GM19240 (cell line): ENCODE results near the gene BID.

Source experiments
- DNase-seq: peaks from one replicate; pipeline ENCODE4 v3.0.0; 2011; ENCODE audit warnings: low spot score; ENCODE audit not compliant: insufficient read length

The BID gene

GRCh38 chr22:17739196-17739975, 34.9 kb downstream of the BID start:
- no peak for DNase-seq

DNA sequence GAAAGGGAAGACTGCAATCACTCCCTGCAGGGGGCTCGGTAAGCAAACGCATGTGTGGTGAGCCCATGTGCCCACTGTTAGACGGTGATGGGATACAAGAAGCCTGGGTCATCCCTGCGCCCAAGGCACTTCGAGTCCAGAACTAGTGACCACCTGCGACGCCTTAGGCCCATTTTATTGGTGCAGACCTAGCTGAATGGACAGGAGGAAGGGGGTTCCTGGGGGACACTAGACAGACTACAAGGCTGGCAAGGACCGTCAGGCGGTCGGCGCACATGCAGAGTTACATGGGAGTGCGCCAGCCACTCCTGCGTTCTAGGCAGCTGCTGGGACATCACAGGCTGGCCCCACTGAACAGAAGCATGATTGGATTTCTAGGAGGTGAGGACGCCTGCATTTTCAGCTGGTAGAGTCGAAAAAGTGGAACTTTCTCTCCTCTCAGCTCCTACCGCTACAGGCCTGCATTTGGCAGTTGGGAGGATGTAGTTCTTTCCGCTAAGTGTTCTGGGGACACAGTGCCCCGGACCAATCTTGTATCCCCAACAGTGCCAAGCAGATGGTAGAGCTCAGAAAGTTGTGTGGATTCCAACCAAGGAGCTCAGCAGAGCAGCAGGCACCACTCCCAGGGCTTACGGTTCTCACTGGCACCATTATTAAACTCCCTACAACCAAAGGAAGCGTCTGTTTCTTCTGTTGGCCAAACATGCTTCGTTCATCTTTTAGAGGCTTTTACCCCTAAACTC, 35.7 kb downstream of the BID start:
- no peak for DNase-seq

DNA sequence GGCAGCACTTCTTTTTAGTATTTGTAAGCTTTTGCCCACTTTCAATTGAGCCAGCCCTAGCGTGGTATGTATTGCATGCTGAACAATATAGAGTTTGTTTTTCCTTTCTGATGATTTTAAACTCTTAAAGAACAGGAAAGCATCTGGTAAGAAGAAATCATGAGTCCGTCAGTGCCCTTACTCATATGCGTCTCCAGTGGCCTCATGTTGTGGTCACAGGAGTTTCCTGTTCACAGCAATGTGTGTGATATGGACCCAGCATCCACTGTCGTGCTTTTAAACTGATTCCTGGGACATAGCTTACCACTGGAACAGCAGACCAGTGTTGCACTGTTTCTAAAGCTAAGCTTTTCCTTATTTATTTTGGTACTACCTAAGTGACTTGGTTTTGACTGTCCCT, 40.1 kb downstream of the BID start:
- DNase-seq: no peak

- DNase-seq: no peak
Observed at GRCh38 chr22:17733466-17733865, 40.8 kb downstream of the BID start.

DNA sequence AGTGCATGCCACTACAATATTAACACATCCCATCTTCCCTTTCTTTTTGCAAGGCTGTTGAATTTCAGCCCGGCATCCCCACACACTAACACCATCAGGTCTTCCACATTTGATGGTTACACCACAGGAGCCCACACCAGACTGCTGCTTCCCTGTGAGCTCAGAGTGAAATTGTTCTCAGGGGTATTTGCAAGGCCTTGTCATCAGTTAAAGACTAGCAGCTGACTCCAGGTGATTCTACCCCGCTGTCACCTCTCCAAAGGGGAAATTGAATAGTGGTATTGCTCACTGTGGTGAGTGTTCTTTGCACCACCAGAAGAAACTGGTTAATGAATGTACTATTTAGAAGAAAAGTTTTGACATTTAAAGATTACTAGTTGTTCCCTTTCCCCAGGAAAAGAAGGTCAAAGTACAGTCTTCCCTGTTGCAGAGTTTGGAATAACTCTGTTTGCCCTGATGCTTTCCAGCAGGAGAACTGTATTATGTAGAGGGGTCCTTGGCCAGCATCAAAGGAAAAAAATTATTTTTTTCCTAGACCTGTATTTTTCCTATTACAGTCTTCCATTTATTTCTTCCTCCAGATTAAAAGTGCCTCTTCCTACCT, 41.9 kb downstream of the BID start:
- DNase-seq: no peak

GRCh38 chr22:17729561-17729960, 44.7 kb downstream of the BID start:
- no peak for DNase-seq

DNA sequence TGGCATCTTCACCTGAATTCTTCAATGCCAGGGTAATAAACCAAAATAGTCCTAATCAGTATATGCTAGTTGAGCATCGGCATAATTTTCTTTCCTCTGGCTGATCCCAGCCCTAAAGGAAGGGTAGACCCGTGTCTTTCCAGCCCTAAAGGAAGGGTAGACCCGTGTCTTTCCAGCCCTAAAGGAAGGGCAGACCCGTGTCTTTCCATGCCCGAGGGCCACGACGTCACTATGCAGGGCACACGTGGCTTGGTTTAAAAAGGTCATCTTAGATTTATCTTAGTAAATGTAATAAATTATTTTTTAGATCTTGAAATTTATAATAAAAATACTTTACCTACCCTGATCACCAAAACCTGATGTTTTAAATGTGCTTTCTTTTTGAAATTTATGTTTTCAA, 45.5 kb downstream of the BID start:
- no peak for DNase-seq

DNA sequence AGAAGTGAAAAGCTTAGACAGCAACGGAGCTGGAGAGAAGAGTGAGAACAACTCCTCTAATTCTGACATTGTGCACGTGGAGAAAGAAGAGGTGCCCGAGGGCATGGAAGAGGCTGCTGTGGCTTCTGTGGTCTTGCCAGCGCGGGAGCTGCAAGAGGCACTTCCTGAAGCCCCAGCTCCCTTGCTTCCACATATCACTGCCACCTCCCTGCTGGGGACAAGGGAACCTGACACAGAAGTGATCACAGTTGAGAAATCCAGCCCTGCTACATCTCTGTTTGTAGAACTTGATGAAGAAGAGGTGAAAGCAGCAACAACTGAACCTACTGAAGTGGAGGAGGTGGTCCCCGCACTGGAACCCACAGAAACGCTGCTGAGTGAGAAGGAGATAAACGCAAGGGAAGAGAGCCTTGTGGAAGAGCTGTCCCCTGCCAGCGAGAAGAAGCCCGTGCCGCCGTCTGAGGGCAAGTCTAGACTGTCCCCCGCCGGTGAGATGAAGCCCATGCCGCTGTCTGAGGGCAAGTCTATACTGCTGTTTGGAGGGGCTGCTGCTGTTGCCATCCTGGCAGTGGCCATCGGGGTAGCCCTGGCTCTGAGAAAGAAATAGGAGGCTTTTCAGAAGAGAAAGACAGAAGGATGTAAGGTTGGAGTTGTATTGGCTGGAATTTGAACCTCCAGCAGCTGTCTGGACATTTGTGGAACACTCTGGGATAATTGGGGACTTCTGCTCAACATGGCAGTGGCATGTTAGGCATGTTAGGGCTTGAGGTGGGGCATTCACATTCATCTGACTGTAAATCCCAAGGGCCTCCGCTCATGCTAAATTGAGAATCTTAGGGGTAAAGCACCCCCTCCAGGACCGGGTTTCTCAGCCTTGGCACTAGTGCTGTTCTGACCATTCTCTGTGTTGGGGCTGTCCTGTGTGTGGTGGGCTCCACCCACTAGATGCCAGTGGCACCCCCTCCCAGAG, 47.1 kb downstream of the BID start:
- DNase-seq: no peak

GRCh38 chr22:17726006-17726927, 48.0 kb downstream of the BID start:
- no peak for DNase-seq

GRCh38 chr22:17725500-17725796, 48.8 kb downstream of the BID start:
- DNase-seq: no peak

- no peak for DNase-seq
Observed at GRCh38 chr22:17724678-17725499, 49.4 kb downstream of the BID start.

GRCh38 chr22:17724241-17724640, 50.0 kb downstream of the BID start:
- no peak for DNase-seq

DNA sequence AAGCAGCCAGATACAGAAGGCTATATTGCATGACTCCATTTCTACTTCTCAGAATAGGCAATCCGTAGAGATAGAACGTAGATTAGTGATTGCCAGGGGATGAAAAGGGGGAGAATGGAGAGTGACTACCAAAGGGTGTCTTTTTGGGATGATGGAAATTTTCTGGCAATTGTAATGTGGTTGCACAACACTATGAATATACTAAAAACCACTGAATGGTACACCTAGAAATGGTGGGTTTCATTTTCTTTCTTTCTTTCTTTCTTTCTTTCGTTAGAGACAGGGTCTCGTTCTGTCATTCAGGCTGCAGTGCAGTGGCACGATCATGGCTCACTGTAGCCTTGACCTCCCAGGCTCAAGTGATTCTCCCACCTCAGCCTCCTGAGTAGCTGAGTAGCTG, 54.4 kb downstream of the BID start:
- no peak for DNase-seq

DNA sequence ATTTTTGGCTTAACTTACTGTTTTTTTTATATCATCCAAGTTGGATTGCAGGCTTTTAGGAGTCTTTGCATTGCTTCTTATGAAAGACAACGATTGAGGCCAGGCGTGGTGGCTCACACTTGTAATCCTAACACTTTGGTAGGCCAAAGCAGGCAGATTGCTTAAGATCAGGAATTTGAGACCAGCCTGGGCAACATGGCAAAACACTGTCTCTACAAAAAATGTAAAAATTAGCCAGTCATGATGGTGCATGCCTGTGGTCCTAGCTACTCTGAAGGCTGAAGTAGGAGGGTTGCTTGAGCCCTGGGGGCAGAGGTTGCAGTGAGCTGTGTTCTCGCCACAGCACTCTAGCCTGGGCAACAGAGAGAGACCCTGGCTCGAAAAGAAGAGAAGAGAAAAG, 56.6 kb downstream of the BID start:
- DNase-seq: no peak

GRCh38 chr22:17716529-17716928, 57.7 kb downstream of the BID start:
- no peak for DNase-seq

- DNase-seq: no peak
Observed at GRCh38 chr22:17712441-17712840, 61.8 kb downstream of the BID start.

GRCh38 chr22:17710023-17710422, 64.2 kb downstream of the BID start:
- no peak for DNase-seq

- DNase-seq: no peak
Observed at GRCh38 chr22:17707526-17707925, 66.7 kb downstream of the BID start.

GRCh38 chr22:17706947-17707346, 67.3 kb downstream of the BID start:
- no peak for DNase-seq
